HEK293 (cell line): Measurements from ENCODE around the gene TSHR.

Experiments
- HOXC10 ChIP-seq: sonication (generic); formaldehyde crosslinking; IDR thresholded peaks from 2 replicates; pipeline ENCODE4 v1.8.1; 2023; ENCODE audit warnings: mild to moderate bottlenecking, missing genetic modification reagents
- HOXD13 ChIP-seq: sonication (generic); formaldehyde crosslinking; IDR thresholded peaks from 2 replicates; pipeline ENCODE4 v1.8.0; 2022; ENCODE audit warnings: missing genetic modification reagents, borderline replicate concordance
- MZF1 ChIP-seq: fragments of 450-650 bp; formaldehyde crosslinking; IDR thresholded peaks from 2 replicates; pipeline ENCODE4 v1.5.1; 2017; ENCODE audit warnings: missing biosample characterization, missing genetic modification characterization, borderline replicate concordance
- SETDB1 ChIP-seq: IDR thresholded peaks from one replicate; pipeline ENCODE4 v1.6.1; 2017; ENCODE audit warnings: mild to moderate bottlenecking, low read length, moderate library complexity, mixed read lengths; ENCODE audit not compliant: insufficient read length
- SP2 ChIP-seq: fragments of 450-650 bp; formaldehyde crosslinking; IDR thresholded peaks from 2 replicates; pipeline ENCODE4 v1.5.1; 2016; ENCODE audit warnings: missing biosample characterization, missing genetic modification characterization
- ZEB2 ChIP-seq: fragments of 450-650 bp; formaldehyde crosslinking; IDR thresholded peaks from 2 replicates; pipeline ENCODE4 v1.5.1; 2016; ENCODE audit warnings: missing biosample characterization, missing genetic modification characterization
- ZFP37 ChIP-seq: fragments of 450-650 bp; formaldehyde crosslinking; IDR thresholded peaks from 2 replicates; pipeline ENCODE4 v1.5.1; 2016; ENCODE audit warnings: missing biosample characterization, missing genetic modification characterization
- ZNF140 ChIP-seq: fragments of 450-650 bp; formaldehyde crosslinking; IDR thresholded peaks from 2 replicates; pipeline ENCODE4 v1.5.1; 2016; ENCODE audit warnings: missing biosample characterization, missing genetic modification characterization
- ZNF221 ChIP-seq: fragments of 450-650 bp; formaldehyde crosslinking; IDR thresholded peaks from 2 replicates; pipeline ENCODE4 v1.5.1; 2017; ENCODE audit warnings: missing biosample characterization, missing genetic modification characterization, borderline replicate concordance
- ZNF24 ChIP-seq: fragments of 450-650 bp; formaldehyde crosslinking; IDR thresholded peaks from 2 replicates; pipeline ENCODE4 v1.5.1; 2016; ENCODE audit warnings: missing biosample characterization, missing genetic modification characterization
- ZNF324 ChIP-seq: fragments of 450-650 bp; formaldehyde crosslinking; IDR thresholded peaks from 2 replicates; pipeline ENCODE4 v1.5.1; 2016; ENCODE audit warnings: missing biosample characterization, missing genetic modification characterization
- ZNF341 ChIP-seq: fragments of 450-650 bp; formaldehyde crosslinking; IDR thresholded peaks from 2 replicates; pipeline ENCODE4; 2016; ENCODE audit warnings: low read depth, missing biosample characterization, missing genetic modification characterization
- ZNF394 ChIP-seq: fragments of 450-650 bp; formaldehyde crosslinking; IDR thresholded peaks from 2 replicates; pipeline ENCODE4 v1.5.1; 2016; ENCODE audit warnings: missing biosample characterization, missing genetic modification characterization, mild to moderate bottlenecking, moderate library complexity, borderline replicate concordance
- ZNF416 ChIP-seq: fragments of 450-650 bp; formaldehyde crosslinking; IDR thresholded peaks from 2 replicates; pipeline ENCODE4 v1.5.1; 2016; ENCODE audit warnings: missing biosample characterization, missing genetic modification characterization
- ZNF501 ChIP-seq: fragments of 450-650 bp; formaldehyde crosslinking; IDR thresholded peaks from 2 replicates; pipeline ENCODE4 v1.5.1; 2016; ENCODE audit warnings: missing biosample characterization, missing genetic modification characterization
- ZNF548 ChIP-seq: fragments of 450-650 bp; formaldehyde crosslinking; IDR thresholded peaks from 2 replicates; pipeline ENCODE4 v1.5.1; 2016; ENCODE audit warnings: missing biosample characterization, missing genetic modification characterization
- ZNF600 ChIP-seq: fragments of 450-650 bp; formaldehyde crosslinking; IDR thresholded peaks from 2 replicates; pipeline ENCODE4 v1.5.1; 2016; ENCODE audit warnings: missing biosample characterization, missing genetic modification characterization
- ZNF624 ChIP-seq: fragments of 450-650 bp; formaldehyde crosslinking; IDR thresholded peaks from 2 replicates; pipeline ENCODE4 v1.5.1; 2017; ENCODE audit warnings: missing biosample characterization, missing genetic modification characterization
- ZNF747 ChIP-seq: fragments of 450-650 bp; formaldehyde crosslinking; IDR thresholded peaks from 2 replicates; pipeline ENCODE4 v1.5.1; 2016; ENCODE audit warnings: missing biosample characterization, missing genetic modification characterization
- ZNF768 ChIP-seq: fragments of 450-650 bp; formaldehyde crosslinking; IDR thresholded peaks from 2 replicates; pipeline ENCODE4 v1.5.1; 2018; ENCODE audit warnings: missing biosample characterization, mild to moderate bottlenecking, missing genetic modification characterization
- ZNF830 ChIP-seq: fragments of 450-650 bp; IDR thresholded peaks from 2 replicates; pipeline ENCODE4 v1.5.0; 2018; ENCODE audit warnings: missing biosample characterization, missing genetic modification characterization, low read depth, mild to moderate bottlenecking, moderate library complexity
- ZNF837 ChIP-seq: fragments of 450-650 bp; formaldehyde crosslinking; IDR thresholded peaks from 2 replicates; pipeline ENCODE4 v1.5.1; 2016; ENCODE audit warnings: missing biosample characterization, missing genetic modification characterization
- TF ChIP-seq, protein P1 (sequence below): fragments of 450-650 bp; formaldehyde crosslinking; IDR thresholded peaks from 2 replicates; pipeline ENCODE4 v1.5.1; 2016; ENCODE audit warnings: missing biosample characterization, missing genetic modification characterization
- TF ChIP-seq, protein P2 (sequence below): fragments of 450-650 bp; formaldehyde crosslinking; IDR thresholded peaks from 2 replicates; pipeline ENCODE4 v1.5.1; 2016; ENCODE audit warnings: missing biosample characterization, missing genetic modification characterization
- TF ChIP-seq, protein P3 (sequence below): fragments of 450-650 bp; formaldehyde crosslinking; IDR thresholded peaks from 2 replicates; pipeline ENCODE4 v1.5.1; 2017; ENCODE audit warnings: missing biosample characterization, missing genetic modification characterization
- TF ChIP-seq, protein P4 (sequence below): fragments of 450-650 bp; formaldehyde crosslinking; IDR thresholded peaks from 2 replicates; pipeline ENCODE4 v1.5.1; 2016; ENCODE audit warnings: missing biosample characterization, missing genetic modification characterization
- TF ChIP-seq, protein P5 (sequence below): fragments of 450-650 bp; formaldehyde crosslinking; IDR thresholded peaks from 2 replicates; pipeline ENCODE4 v1.5.1; 2017; ENCODE audit warnings: missing biosample characterization, missing genetic modification characterization
- TF ChIP-seq, protein P6 (sequence below): fragments of 450-650 bp; formaldehyde crosslinking; IDR thresholded peaks from 2 replicates; pipeline ENCODE4 v1.5.1; 2016; ENCODE audit warnings: missing biosample characterization, missing genetic modification characterization
- TF ChIP-seq, protein P7 (sequence below): fragments of 450-650 bp; formaldehyde crosslinking; IDR thresholded peaks from 2 replicates; pipeline ENCODE4 v1.5.1; 2016; ENCODE audit warnings: missing biosample characterization, missing genetic modification characterization

The TSHR gene

DNA sequence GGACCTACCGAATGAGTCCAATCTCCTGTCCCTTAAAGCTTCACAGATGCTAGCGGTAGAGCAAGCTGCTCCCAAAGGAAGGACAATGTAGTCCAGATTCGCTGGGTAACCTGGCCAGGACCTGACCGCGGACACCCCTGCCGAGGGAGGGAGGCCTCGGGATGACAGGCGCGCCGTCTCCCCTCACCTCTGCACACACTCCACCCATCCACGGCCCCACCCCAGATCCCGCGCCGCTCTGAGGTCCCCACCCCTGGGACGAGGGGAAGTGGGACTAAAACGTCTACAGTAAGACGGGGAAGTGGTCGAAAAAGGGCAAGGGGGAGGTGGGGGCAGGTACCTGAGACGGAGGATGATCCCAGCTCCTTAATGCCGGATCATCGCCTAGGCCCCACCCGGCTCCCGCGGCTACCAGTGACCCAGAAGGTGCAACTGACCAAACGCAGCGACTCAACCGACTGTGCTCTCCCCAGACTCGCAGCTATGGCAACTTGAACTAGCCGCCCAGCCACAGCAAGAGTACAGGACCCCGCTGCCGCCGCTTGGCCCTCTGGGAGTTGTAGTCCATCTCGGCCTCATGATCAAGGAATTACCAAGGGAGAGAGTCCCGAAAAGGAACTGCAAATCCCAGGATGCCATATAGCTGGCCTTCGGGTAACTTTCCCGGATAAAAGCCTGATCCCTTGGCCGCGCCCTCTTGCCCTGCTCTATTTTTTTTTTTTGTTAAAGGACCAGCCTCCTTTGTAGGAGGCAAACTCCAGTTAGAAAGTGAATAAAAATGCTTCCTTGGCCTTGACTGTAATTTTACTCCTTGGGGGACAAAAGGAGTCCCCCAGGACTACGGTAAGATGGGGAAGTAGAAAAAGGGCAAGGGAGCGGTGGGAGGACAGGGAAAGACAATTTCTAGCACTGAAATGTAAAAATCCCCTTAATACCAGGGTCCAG, 13.9 kb upstream of the TSHR start, which contains the start of gene CEP128 (continued):
- TF ChIP-seq, protein P1, sequence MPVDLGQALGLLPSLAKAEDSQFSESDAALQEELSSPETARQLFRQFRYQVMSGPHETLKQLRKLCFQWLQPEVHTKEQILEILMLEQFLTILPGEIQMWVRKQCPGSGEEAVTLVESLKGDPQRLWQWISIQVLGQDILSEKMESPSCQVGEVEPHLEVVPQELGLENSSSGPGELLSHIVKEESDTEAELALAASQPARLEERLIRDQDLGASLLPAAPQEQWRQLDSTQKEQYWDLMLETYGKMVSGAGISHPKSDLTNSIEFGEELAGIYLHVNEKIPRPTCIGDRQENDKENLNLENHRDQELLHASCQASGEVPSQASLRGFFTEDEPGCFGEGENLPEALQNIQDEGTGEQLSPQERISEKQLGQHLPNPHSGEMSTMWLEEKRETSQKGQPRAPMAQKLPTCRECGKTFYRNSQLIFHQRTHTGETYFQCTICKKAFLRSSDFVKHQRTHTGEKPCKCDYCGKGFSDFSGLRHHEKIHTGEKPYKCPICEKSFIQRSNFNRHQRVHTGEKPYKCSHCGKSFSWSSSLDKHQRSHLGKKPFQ = no peak
- TF ChIP-seq, protein P2, sequence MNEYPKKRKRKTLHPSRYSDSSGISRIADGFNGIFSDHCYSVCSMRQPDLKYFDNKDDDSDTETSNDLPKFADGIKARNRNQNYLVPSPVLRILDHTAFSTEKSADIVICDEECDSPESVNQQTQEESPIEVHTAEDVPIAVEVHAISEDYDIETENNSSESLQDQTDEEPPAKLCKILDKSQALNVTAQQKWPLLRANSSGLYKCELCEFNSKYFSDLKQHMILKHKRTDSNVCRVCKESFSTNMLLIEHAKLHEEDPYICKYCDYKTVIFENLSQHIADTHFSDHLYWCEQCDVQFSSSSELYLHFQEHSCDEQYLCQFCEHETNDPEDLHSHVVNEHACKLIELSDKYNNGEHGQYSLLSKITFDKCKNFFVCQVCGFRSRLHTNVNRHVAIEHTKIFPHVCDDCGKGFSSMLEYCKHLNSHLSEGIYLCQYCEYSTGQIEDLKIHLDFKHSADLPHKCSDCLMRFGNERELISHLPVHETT (tag by site-specific recombination) = no peak
- TF ChIP-seq ZFP37 (tag by site-specific recombination) (peak; percentile 68; the same call in 1 of the 2 replicates), ZNF830 (no peak), ZNF394 (tag by site-specific recombination) (no peak), SETDB1 (no peak), ZNF747 (tag by site-specific recombination) (no peak), HOXD13 (CRISPR knock-in tag) (no peak), ZNF221 (no peak), ZNF140 (no peak), ZNF341 (tag by site-specific recombination) (peak; percentile 58; the same call in 1 of the 2 replicates), ZNF324 (tag by site-specific recombination) (no peak), ZNF837 (tag by site-specific recombination) (no peak), ZNF768 (tag by site-specific recombination) (no peak), MZF1 (tag by site-specific recombination) (no peak), ZNF600 (tag by site-specific recombination) (0 out of 2 replicates have a peak, but pooled peaks have one; percentile 24), ZNF416 (tag by site-specific recombination) (no peak), ZNF24 (tag by site-specific recombination) (no peak), ZNF624 (no peak), ZEB2 (no peak), ZNF548 (no peak), HOXC10 (CRISPR knock-in tag) (no peak), ZNF501 (peak; percentile 64; the same call in 1 of the 2 replicates), SP2 (tag by site-specific recombination) (peak; percentile 54)
- TF ChIP-seq, protein P3, sequence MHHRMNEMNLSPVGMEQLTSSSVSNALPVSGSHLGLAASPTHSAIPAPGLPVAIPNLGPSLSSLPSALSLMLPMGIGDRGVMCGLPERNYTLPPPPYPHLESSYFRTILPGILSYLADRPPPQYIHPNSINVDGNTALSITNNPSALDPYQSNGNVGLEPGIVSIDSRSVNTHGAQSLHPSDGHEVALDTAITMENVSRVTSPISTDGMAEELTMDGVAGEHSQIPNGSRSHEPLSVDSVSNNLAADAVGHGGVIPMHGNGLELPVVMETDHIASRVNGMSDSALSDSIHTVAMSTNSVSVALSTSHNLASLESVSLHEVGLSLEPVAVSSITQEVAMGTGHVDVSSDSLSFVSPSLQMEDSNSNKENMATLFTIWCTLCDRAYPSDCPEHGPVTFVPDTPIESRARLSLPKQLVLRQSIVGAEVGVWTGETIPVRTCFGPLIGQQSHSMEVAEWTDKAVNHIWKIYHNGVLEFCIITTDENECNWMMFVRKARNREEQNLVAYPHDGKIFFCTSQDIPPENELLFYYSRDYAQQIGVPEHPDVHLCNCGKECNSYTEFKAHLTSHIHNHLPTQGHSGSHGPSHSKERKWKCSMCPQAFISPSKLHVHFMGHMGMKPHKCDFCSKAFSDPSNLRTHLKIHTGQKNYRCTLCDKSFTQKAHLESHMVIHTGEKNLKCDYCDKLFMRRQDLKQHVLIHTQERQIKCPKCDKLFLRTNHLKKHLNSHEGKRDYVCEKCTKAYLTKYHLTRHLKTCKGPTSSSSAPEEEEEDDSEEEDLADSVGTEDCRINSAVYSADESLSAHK = no peak
- TF ChIP-seq, protein P4, sequence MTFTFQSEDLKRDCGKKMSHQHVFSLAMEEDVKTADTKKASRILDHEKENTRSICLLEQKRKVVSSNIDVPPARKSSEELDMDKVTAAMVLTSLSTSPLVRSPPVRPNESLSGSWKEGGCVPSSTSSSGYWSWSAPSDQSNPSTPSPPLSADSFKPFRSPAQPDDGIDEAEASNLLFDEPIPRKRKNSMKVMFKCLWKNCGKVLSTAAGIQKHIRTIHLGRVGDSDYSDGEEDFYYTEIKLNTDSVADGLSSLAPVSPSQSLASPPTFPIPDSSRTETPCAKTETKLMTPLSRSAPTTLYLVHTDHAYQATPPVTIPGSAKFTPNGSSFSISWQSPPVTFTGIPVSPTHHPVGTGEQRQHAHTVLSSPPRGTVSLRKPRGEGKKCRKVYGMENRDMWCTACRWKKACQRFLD (tag by site-specific recombination) = no peak
- TF ChIP-seq, protein P5, sequence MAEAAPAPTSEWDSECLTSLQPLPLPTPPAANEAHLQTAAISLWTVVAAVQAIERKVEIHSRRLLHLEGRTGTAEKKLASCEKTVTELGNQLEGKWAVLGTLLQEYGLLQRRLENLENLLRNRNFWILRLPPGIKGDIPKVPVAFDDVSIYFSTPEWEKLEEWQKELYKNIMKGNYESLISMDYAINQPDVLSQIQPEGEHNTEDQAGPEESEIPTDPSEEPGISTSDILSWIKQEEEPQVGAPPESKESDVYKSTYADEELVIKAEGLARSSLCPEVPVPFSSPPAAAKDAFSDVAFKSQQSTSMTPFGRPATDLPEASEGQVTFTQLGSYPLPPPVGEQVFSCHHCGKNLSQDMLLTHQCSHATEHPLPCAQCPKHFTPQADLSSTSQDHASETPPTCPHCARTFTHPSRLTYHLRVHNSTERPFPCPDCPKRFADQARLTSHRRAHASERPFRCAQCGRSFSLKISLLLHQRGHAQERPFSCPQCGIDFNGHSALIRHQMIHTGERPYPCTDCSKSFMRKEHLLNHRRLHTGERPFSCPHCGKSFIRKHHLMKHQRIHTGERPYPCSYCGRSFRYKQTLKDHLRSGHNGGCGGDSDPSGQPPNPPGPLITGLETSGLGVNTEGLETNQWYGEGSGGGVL (tag by site-specific recombination) = peak; percentile 67
- TF ChIP-seq, protein P6, sequence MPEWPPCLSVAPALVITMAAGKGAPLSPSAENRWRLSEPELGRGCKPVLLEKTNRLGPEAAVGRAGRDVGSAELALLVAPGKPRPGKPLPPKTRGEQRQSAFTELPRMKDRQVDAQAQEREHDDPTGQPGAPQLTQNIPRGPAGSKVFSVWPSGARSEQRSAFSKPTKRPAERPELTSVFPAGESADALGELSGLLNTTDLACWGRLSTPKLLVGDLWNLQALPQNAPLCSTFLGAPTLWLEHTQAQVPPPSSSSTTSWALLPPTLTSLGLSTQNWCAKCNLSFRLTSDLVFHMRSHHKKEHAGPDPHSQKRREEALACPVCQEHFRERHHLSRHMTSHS (tag by site-specific recombination) = no peak
- TF ChIP-seq, protein P7, sequence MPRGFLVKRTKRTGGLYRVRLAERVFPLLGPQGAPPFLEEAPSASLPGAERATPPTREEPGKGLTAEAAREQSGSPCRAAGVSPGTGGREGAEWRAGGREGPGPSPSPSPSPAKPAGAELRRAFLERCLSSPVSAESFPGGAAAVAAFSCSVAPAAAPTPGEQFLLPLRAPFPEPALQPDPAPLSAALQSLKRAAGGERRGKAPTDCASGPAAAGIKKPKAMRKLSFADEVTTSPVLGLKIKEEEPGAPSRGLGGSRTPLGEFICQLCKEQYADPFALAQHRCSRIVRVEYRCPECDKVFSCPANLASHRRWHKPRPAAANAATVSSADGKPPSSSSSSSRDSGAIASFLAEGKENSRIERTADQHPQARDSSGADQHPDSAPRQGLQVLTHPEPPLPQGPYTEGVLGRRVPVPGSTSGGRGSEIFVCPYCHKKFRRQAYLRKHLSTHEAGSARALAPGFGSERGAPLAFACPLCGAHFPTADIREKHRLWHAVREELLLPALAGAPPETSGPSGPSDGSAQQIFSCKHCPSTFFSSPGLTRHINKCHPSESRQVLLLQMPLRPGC (tag by site-specific recombination) = no peak
